HG03558 (cell line): ENCODE results near the gene ZNF586.
"Not testable (repeated sequence)": the region's sequence is repeated elsewhere in the genome, so short reads cannot be mapped to it uniquely, and the experiment has no call there.

Experiments
- ATAC-seq: cut with Tn5 transposase; IDR thresholded peaks from one replicate; pipeline ENCODE4 v1.9.1; 2021; ENCODE audit warnings: moderate number of reproducible peaks; ENCODE audit not compliant: unreplicated experiment; ENCODE audit errors: extremely low read depth

ZNF586 gene

DNA sequence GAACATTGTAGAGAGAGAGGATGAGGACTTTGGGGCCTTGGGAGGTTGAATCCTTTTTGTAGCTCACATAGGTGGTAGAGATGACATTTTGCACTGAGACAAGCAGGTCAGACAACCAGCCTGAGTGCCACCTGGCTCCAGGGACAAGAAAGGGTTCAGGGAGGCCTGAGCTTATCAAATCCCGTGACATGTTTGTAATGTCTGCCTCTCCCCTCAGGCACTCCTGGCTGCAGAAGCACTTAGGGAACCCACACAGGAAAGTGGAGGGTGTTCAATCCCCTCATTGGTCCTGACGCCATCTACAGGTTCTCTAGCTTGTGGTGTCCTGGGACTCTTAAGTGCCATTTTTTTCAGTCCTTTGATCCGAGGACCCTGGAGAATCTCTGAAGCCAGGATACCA, 51.6 kb downstream of the ZNF586 start:
- ATAC-seq = not testable (repeated sequence)

GRCh38 chr19:57821501-57821900, 52.0 kb downstream of the ZNF586 start:
- not testable (repeated sequence) for ATAC-seq

GRCh38 chr19:57823155-57823554, 53.7 kb downstream of the ZNF586 start:
- ATAC-seq = not testable (repeated sequence)

GRCh38 chr19:57823608-57824007, 54.1 kb downstream of the ZNF586 start:
- not testable (repeated sequence) for ATAC-seq

DNA sequence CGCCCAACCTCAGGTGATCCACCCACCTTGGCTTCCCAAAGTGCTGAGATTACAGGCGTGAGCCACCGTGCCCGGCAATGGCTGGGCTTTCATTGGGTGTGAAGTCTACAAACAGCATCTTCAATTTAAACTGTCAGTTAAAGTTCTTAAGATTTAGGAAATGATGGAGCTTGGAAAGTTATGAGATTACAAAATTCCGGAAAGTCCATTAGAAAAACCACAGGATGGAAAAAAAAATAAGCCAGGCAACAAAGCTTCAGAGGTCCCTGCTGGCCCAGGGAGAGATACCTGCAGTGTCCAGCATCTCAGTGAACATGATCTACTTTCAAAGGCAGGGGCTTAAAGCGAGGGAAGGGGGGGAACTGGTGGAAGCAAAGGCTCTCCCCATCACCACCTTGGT, 56.0 kb downstream of the ZNF586 start:
- ATAC-seq = no peak

DNA sequence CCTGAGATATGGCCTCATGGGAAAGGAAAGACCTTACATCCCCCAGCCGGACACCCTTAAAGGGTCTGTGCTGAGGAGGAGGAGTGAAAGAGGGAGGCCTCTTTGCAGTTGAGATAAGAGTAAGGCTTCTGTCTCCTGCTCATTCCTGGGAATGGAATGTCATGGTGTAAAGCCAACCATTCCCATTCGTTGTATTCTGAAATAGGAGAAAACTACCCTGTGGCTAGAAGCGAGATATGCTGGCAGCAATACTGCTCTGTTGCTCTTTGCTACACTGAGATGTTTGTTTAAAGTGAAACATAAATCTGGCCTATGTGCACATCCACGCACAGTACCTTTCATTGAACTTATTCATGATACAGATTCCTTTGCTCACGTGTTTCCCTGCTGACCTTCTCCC, 59.8 kb downstream of the ZNF586 start:
- ATAC-seq = no peak

DNA sequence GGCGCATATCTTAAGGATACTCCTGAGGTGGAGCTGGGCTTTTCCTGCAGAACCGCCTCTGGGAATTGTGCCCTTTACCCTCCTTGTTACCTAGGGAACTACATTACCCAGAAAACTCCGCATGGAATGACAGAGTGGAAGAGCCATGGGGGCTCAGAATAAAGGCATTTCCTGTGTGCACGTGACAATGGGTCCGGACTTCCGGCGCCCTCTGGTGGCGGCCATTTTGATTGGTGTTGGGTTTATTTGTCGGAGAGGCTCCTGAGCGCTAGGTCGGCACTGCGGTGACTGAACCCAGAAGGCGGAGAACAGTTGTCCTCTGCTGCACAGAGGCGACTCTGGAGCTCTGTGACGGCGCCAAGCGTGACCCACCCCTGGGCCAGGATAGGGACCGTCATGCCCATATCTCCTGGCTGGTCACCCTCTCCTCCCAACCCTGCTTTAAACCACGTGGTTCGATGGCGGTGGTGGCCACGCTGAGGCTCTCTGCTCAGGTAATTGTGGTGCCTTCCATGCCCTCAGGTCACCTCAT, 60.7 kb downstream of the ZNF586 start, which contains the start of gene ZNF587B:
TSS of gene ZNF587B (plus strand) at position 229 of the 532 bp plus-strand sequence. CDS start at position 459, 230 bp downstream.
- no peak for ATAC-seq
